Airway epithelial cell (primary cell): Measurements from ENCODE around the gene ZNF761. TPM values are rescaled to one million over a fixed set of nuclear protein-coding genes. Genes with fewer than 3 reads are reported as not detected.

Source experiments
- total RNA-seq: library from RNA; depleted of rRNA; stranded (reverse); fragments of >200 nt; gene quantifications from 2 replicates; pipeline ENCODE4 v1.2.3, GENCODE V29; 2015

Gene ZNF761
- total RNA-seq: 7.2 and 7.3 TPM in 2 replicates

GRCh38 chr19:53431399-53432087 is at the start of gene ZNF761:
Gene ZNF761 (plus strand): TSS chr19:53431984. CDS start chr19:53447269, 15,285 bp downstream.

GRCh38 chr19:53394974-53395839 is 36.6 kb upstream of the ZNF761 start, which contains the start of gene ZNF765:
Gene ZNF765 (plus strand): TSS chr19:53395149. CDS start chr19:53398016, 2,867 bp downstream.

GRCh38 chr19:53467485-53468262 is 35.9 kb downstream of the ZNF761 start, which contains the start of gene ZNF813:
Gene ZNF813 (plus strand): TSS chr19:53467733. CDS start chr19:53483823, 16,090 bp downstream.

Other genes with a start within 250 kb of the ZNF761 start
- gene ZNF665, start 238.6 kb upstream of the ZNF761 start, total RNA-seq: 0.85 and 4.6 TPM in 2 replicates
- 3.9 and 7.7 TPM in 2 replicates for gene ZNF677, start 177.1 kb upstream of the ZNF761 start, total RNA-seq
- gene VN1R2, start 173.7 kb upstream of the ZNF761 start, total RNA-seq: not detected in 2 replicates
- gene VN1R4, start 164.3 kb upstream of the ZNF761 start, total RNA-seq: not detected in 2 replicates
- gene ZNF845, start 98.2 kb upstream of the ZNF761 start, total RNA-seq: 3.3 and 4.4 TPM in 2 replicates
- gene ZNF525, start 66.3 kb upstream of the ZNF761 start, total RNA-seq: 3.7 and 4.8 TPM in 2 replicates
- 3.5 and 5.1 TPM in 2 replicates for gene ZNF765, start 36.8 kb upstream of the ZNF761 start, total RNA-seq
- gene ZNF813, start 35.7 kb downstream of the ZNF761 start, total RNA-seq: 1.3 and 3.1 TPM in 2 replicates
- gene ZNF331, start 106.2 kb downstream of the ZNF761 start, total RNA-seq: 3.4 and 3.9 TPM in 2 replicates
- gene DPRX, start 200.0 kb downstream of the ZNF761 start, total RNA-seq: not detected in 2 replicates